Hindlimb muscle (tissue), 1 donor: ENCODE measurements around the gene MBNL1. TPM values are rescaled to one million over a fixed set of nuclear protein-coding genes. Genes with fewer than 3 reads are reported as not detected.
"Not testable (repeated sequence)": the region's sequence is repeated elsewhere in the genome, so short reads cannot be mapped to it uniquely, and the experiment has no call there.

Experiments
- DNase-seq: peaks from one replicate; pipeline ENCODE4 v3.0.0-alpha.2; 2013
- polyA plus RNA-seq: library from polyadenylated mRNA; unstranded; fragments of 120-200 nt; gene quantifications from one replicate; pipeline ENCODE4 v1.2.1, GENCODE V29; 2013; ENCODE audit not compliant: insufficient read length

The MBNL1 gene
- polyA plus RNA-seq, 1 donor = 57.8 TPM

DNA sequence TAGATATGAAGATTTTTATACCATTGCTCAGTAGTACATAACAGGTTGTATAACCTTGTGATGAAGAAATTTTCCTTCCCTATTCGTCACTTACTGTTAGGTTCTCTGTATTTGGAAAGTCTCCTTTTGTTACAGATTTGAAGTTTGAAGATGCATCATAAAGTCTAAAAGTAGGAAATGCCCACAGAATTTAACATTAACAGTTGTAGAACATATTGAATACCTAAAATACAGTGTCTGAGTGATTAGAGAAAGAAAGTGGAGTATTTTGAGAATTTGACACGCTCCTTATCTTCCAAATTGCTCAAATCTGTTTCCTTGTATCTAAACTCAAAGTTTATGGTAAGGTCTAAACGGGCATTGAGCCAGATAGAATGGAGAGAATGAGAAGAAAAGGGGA, 111.3 kb downstream of the MBNL1 start:
- DNase-seq = no peak

- no peak for DNase-seq
Observed at GRCh38 chr3:152381881-152382295, 113.2 kb downstream of the MBNL1 start.

GRCh38 chr3:152382312-152383135, 113.8 kb downstream of the MBNL1 start:
- no peak for DNase-seq

DNA sequence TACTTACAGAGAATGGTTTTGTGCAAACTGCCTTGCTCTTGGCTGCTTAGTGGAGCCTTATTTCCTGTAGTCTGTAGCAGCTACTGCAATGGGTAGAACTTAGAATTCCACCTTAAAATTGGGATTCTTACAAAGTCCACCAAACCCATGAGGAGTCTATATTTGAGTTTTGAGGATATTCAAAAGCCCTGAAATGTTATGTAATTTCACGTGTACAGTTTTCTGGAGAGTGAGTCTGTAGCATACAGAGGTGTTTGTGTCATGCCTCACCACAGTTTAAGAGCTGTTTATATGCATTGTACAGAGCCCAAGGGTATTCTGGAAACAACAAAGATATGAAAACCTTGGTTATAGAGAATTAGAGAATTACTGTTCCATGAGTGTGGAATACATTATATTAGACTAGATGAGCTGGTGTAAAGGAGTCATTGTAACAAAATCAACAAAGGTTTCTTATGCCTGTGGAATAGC, 114.4 kb downstream of the MBNL1 start:
- DNase-seq = no peak

DNA sequence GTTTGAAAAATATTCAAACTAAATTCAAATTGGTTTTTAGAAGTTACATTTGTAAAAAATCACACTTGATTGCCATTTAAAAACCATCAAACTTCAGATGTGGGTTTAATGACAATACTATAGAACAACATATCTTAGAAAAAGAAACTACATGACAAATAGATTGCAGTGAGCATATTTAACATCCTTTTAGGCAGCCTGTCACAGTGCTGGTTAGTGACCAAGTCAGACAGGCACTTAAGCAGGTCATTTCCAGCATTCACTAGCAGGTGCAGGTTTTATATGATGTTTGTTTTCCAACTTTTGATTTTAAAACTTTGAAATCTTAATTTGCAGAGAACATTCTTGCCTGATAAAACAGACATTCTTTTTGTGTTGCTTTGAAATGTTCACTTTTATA, 115.7 kb downstream of the MBNL1 start:
- DNase-seq = no peak

- DNase-seq = no peak
Observed at GRCh38 chr3:152385761-152386160, 117.0 kb downstream of the MBNL1 start.

DNA sequence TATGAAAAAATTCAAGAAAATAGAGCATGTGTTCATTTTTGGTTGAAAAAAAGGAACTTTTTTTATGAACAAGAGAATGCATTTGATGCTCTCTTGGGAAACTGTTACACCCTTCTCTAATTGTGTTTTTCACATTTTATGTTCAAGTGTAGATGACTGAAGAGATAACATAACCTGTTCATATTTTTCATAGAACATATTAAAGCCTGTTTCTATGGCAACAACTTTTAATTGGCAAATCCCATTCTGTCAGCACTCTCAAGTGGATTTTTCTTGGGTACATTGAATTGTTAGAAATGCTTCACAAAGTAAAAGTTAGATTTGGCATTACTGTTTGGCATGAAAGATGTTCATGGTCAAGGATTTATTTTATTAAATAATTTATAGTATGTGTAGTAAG, 117.5 kb downstream of the MBNL1 start:
- no peak for DNase-seq

GRCh38 chr3:152388631-152389030, 119.9 kb downstream of the MBNL1 start:
- DNase-seq = no peak

- no peak for DNase-seq
Observed at GRCh38 chr3:152389316-152389934, 120.7 kb downstream of the MBNL1 start.

- no peak for DNase-seq
Observed at GRCh38 chr3:152390647-152391046, 121.9 kb downstream of the MBNL1 start.

GRCh38 chr3:152391671-152392070, 122.9 kb downstream of the MBNL1 start:
- no peak for DNase-seq

DNA sequence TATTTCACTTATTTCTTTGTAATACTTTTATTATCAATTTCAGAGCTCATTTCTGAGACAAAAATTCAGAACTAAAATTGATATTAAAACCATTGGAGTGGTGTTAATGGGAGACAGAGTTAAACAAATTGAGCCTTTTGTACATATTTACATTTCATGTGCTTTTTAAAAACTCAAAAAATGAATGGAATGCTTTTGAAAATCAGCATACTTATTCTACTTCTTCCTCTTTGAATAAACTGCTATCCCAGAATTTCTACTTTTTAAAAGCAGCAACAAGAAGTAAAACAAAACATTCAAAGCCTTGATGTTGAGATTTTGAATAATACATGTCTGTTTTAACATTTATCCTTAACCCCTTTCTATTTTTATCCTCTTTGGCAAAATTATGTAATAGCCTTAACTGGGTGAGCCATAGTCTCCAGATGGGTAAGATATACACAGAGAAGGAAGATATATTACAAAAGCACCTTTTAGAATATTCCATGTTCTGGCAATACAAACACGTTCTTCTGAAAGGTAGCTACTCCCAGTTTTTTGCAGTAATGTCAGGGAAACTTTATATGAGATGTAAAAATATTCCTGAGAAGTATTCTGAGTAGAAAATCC, 123.6 kb downstream of the MBNL1 start:
- DNase-seq = no peak

GRCh38 chr3:152394246-152394645, 125.5 kb downstream of the MBNL1 start:
- no peak for DNase-seq

- no peak for DNase-seq
Observed at GRCh38 chr3:152395764-152396163, 127.0 kb downstream of the MBNL1 start.

- DNase-seq = no peak
Observed at GRCh38 chr3:152396867-152397266, 128.1 kb downstream of the MBNL1 start.

- DNase-seq = not testable (repeated sequence)
Observed at GRCh38 chr3:152397348-152397747, 128.6 kb downstream of the MBNL1 start.

DNA sequence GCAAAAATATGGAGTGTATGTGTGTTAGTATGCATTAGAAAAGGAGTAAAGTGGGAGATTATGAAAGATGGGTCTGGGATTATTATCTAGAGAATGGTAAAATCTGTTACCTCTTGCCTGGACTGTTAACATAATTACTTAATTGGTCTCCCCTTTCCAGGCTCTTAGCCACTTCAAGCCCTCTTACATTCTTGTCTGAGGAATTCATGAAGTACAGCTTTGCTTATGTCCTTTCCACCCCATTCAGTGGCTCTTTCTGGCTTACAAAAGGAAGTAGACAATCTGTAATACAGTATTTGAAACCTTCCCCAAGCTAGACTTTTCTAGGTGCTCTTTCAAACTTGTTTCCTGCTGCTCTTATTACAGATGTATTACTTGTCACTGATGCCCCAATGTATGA, 129.8 kb downstream of the MBNL1 start:
- no peak for DNase-seq

- no peak for DNase-seq
Observed at GRCh38 chr3:152399374-152399773, 130.6 kb downstream of the MBNL1 start.

- no peak for DNase-seq
Observed at GRCh38 chr3:152400887-152401286, 132.2 kb downstream of the MBNL1 start.

DNA sequence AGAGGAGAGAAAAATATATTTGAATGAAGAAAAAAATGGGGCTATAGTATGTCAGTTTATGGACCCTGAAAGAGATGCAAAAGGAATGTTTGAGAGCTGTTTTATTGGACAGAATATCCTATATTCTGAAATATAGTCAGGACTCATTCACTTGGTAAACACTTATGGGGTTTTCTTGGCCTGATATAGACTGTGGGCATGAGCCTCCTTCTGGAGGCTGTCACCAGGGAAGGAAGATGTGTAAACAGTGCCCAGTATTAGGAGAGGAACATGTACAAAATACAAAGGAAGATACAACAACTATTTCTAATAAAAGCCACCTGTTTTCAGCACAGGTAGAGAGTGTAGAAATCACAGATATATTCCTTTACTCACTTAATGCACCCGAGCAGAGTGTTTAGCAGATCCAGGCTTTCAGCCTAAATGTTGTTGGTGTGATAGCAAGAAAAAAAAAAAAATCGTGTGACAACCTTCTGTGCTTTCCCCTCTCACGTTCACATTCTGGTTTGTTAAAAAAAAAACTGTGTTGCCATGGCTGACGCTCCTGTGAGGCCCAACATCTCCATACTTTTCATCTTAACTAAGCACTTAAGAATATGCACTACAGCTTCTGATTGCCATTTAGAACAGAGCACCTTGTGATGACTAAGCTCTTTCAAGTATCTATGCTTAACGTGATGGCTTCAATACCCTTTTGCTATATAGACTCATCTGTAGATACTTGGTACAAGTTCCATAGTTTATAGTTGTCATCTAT, 134.1 kb downstream of the MBNL1 start:
- DNase-seq = no peak

- DNase-seq = no peak
Observed at GRCh38 chr3:152403632-152404066, 134.9 kb downstream of the MBNL1 start.

DNA sequence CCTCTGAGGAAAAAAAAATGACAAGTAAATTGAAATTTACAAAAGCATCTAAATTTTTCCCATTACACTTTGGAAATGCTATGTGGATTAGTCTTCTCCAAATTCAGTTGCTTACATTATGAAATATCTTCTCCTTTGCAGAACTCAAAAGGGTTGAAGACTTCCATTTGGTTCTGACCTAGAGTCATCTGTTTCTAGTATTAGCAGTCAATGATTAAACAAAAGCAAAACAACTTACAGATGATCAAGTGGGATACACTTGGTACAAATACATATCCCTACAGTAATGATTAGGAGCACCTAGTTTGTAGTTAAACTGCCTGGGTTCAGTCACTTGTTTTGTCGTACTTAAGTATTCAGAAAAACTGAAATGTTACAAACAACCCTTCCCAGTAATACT, 136.2 kb downstream of the MBNL1 start:
- no peak for DNase-seq
